GM12878 (cell line): Measurements from ENCODE around the gene PHB1.
A peak's percentile ranks its signal among the peaks of the same experiment; 100 is the strongest.

ENCODE experiments used
- BACH1 ChIP-seq: fragments of 450-650 bp; IDR thresholded peaks from 2 replicates; pipeline ENCODE4 v1.6.1; 2017; ENCODE audit warnings: mild to moderate bottlenecking, borderline replicate concordance
- CEBPB ChIP-seq, 2 experiments: fragments of 150-350 bp in 1 of 2; IDR thresholded peaks; 2 replicates each; pipeline ENCODE4 v1.6.1; 2012 to 2014; ENCODE audit warnings: low read depth in 2 of 2, low read length in 2 of 2, borderline replicate concordance in 1 of 2, inconsistent platforms in 1 of 2
- CHD4 ChIP-seq: fragments of 200-600 bp; sonication (generic); IDR thresholded peaks from 2 replicates; pipeline ENCODE4 v1.6.1; 2016; ENCODE audit warnings: mild to moderate bottlenecking
- CREM ChIP-seq: IDR thresholded peaks from 2 replicates; pipeline ENCODE4 v1.6.1; 2014; ENCODE audit warnings: antibody characterized with exemption, low read depth
- ETV6 ChIP-seq, 2 experiments: fragments of 450-650 bp in 1 of 2; IDR thresholded peaks in 1 of 2; conservative IDR thresholded peaks in 1 of 2; 2 replicates each; pipeline ENCODE4 v1.6.1; 2014; ENCODE audit warnings: antibody characterized with exemption in 1 of 2, borderline replicate concordance in 1 of 2, low read depth in 1 of 2, mild to moderate bottlenecking in 1 of 2, moderate library complexity in 1 of 2
- KDM1A ChIP-seq: fragments of 200-600 bp; sonication (generic); IDR thresholded peaks from 2 replicates; pipeline ENCODE4 v1.6.1; 2016; ENCODE audit warnings: borderline replicate concordance
- ZNF274 ChIP-seq: IDR thresholded peaks from one replicate; pipeline ENCODE4 v1.8.0; 2011; ENCODE audit not compliant: insufficient read length, insufficient read depth
- TF ChIP-seq, protein P1 (sequence below): IDR thresholded peaks from 2 replicates; pipeline ENCODE4 v1.6.1; 2011; ENCODE audit warnings: borderline replicate concordance, low read depth, mild to moderate bottlenecking, moderate library complexity, low read length; ENCODE audit not compliant: insufficient read depth, poor library complexity, severe bottlenecking
- TF ChIP-seq, protein P2 (sequence below), 3 experiments: IDR thresholded peaks in 2 of 3; conservative IDR thresholded peaks in 1 of 3; 2 replicates each; pipeline ENCODE4 v1.5.1; 2011; ENCODE audit warnings: low read depth in 3 of 3, low read length in 3 of 3, mild to moderate bottlenecking in 3 of 3, control low read depth in 2 of 3, moderate library complexity in 2 of 3, inconsistent platforms in 1 of 3, mixed read lengths in 1 of 3; ENCODE audit not compliant: control insufficient read depth in 2 of 3, insufficient read depth in 1 of 3; ENCODE audit errors: extremely low read depth in 1 of 3
- TF ChIP-seq, protein P3 (sequence below): fragments of 450-650 bp; conservative IDR thresholded peaks from 2 replicates; pipeline ENCODE4 v1.6.1; 2017; ENCODE audit warnings: mild to moderate bottlenecking, moderate library complexity

DNA sequence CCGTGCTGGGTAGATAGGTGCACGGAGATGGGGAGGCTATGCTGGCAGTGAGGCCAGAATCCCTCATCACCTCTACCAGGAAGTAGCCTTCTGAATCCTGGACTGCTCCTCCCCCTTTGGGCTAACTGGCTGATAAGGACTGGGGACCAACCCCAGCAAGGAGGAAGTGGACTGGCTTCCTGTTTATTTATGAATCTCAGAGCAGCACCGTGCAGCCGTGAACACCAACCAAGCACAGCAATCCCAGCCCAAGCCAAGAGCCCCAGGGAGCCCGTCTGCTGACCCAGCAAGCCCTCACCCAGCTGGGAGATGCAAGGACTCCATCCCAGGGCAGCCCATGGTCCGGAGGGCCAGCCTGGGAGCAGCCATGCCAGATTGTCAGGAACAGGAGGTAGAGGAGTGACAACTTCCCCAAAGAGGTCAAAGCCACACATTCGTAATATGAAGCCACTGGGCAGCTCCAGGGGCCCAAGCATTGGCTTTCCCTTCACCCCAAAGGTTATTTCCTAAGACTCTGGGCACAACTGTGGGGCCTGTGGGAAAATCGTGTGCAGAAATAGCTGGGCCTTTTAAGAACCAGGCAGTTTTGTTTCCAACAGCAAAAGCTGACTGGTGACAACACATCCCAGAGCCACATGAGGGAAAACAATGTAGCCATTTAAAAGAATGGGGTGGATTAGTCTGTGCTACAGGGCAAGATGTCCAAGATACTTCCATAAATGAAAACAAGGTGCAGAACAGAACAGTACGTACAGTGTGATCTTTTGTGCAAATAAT is 23.9 kb downstream of the PHB1 start:
- TF ChIP-seq CEBPB (IDR thresholded peaks at IDR 0.05; ENCODE audit: borderline replicate concordance in 1 of 2, low read depth in 2 of 2, low read length in 2 of 2) (no peak), CREM (no peak), KDM1A (no peak), ZNF274 (no peak), BACH1 (no peak), CHD4 (no peak), ETV6 (conservative IDR thresholded peaks at IDR 0.05 in 1 of 2, IDR thresholded peaks at IDR 0.05 in 1 of 2; ENCODE audit: borderline replicate concordance in 1 of 2, low read depth in 1 of 2) (0 out of 4 replicates have a peak, but pooled peaks of 1 of the 2 experiments have one; percentile 24)
- TF ChIP-seq, protein P1, sequence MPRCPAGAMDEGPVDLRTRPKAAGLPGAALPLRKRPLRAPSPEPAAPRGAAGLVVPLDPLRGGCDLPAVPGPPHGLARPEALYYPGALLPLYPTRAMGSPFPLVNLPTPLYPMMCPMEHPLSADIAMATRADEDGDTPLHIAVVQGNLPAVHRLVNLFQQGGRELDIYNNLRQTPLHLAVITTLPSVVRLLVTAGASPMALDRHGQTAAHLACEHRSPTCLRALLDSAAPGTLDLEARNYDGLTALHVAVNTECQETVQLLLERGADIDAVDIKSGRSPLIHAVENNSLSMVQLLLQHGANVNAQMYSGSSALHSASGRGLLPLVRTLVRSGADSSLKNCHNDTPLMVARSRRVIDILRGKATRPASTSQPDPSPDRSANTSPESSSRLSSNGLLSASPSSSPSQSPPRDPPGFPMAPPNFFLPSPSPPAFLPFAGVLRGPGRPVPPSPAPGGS: no peak
- TF ChIP-seq, protein P2, sequence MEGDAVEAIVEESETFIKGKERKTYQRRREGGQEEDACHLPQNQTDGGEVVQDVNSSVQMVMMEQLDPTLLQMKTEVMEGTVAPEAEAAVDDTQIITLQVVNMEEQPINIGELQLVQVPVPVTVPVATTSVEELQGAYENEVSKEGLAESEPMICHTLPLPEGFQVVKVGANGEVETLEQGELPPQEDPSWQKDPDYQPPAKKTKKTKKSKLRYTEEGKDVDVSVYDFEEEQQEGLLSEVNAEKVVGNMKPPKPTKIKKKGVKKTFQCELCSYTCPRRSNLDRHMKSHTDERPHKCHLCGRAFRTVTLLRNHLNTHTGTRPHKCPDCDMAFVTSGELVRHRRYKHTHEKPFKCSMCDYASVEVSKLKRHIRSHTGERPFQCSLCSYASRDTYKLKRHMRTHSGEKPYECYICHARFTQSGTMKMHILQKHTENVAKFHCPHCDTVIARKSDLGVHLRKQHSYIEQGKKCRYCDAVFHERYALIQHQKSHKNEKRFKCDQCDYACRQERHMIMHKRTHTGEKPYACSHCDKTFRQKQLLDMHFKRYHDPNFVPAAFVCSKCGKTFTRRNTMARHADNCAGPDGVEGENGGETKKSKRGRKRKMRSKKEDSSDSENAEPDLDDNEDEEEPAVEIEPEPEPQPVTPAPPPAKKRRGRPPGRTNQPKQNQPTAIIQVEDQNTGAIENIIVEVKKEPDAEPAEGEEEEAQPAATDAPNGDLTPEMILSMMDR (IDR thresholded peaks at IDR 0.05 in 2 of 3, conservative IDR thresholded peaks at IDR 0.05 in 1 of 3; ENCODE audit: control insufficient read depth in 2 of 3, extremely low read depth in 1 of 3, insufficient read depth in 1 of 3, low read depth in 3 of 3, low read length in 3 of 3): no peak
- TF ChIP-seq, protein P3, sequence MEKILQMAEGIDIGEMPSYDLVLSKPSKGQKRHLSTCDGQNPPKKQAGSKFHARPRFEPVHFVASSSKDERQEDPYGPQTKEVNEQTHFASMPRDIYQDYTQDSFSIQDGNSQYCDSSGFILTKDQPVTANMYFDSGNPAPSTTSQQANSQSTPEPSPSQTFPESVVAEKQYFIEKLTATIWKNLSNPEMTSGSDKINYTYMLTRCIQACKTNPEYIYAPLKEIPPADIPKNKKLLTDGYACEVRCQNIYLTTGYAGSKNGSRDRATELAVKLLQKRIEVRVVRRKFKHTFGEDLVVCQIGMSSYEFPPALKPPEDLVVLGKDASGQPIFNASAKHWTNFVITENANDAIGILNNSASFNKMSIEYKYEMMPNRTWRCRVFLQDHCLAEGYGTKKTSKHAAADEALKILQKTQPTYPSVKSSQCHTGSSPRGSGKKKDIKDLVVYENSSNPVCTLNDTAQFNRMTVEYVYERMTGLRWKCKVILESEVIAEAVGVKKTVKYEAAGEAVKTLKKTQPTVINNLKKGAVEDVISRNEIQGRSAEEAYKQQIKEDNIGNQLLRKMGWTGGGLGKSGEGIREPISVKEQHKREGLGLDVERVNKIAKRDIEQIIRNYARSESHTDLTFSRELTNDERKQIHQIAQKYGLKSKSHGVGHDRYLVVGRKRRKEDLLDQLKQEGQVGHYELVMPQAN: no peak
